Neuronal stem cell (in vitro differentiated cells): Measurements from ENCODE around the gene SMS.

Source experiments
- DNase-seq: peaks from one replicate; pipeline ENCODE4 v3.0.0-alpha.2; 2013; ENCODE audit warnings: low spot score
- H2AFZ ChIP-seq: one replicate; pipeline ENCODE4 v1.6.1; 2013; ENCODE audit warnings: mild to moderate bottlenecking, low read length, inconsistent platforms
- H2AK5ac ChIP-seq: 2 replicates; pipeline ENCODE4 v1.6.1; 2013; ENCODE audit warnings: low read depth, mild to moderate bottlenecking, inconsistent platforms, low read length, moderate library complexity, mixed read lengths
- H2BK120ac ChIP-seq: 2 replicates; pipeline ENCODE4 v1.6.1; 2013; ENCODE audit warnings: low read depth, mild to moderate bottlenecking, inconsistent platforms, low read length, moderate library complexity, mixed read lengths
- H2BK12ac ChIP-seq: one replicate; pipeline ENCODE4 v1.6.1; 2013; ENCODE audit warnings: low read length, inconsistent platforms
- H2BK15ac ChIP-seq: 2 replicates; pipeline ENCODE4 v1.6.1; 2013; ENCODE audit warnings: mild to moderate bottlenecking, low read length, inconsistent platforms, mixed read lengths
- H2BK5ac ChIP-seq: one replicate; pipeline ENCODE4 v1.6.1; 2013; ENCODE audit warnings: inconsistent platforms, mild to moderate bottlenecking, low read length, moderate library complexity
- H3K14ac ChIP-seq: one replicate; pipeline ENCODE4 v1.6.1; 2013; ENCODE audit warnings: low read length, inconsistent platforms
- H3K18ac ChIP-seq: 2 replicates; pipeline ENCODE4 v1.6.1; 2013; ENCODE audit warnings: low read length, inconsistent platforms
- H3K23ac ChIP-seq: 2 replicates; pipeline ENCODE4 v1.6.1; 2013; ENCODE audit warnings: low read depth, mild to moderate bottlenecking, mixed read lengths, low read length, inconsistent platforms; ENCODE audit not compliant: poor library complexity
- H3K27ac ChIP-seq: replicated peaks from 3 replicates; pipeline ENCODE4 v1.5.1; 2013; ENCODE audit warnings: low read length, inconsistent platforms
- H3K27me3 ChIP-seq, 3 experiments: 2 replicates each; pipeline ENCODE4 v1.6.1; 2013; ENCODE audit warnings: low read length in 3 of 3, mild to moderate bottlenecking in 2 of 3, inconsistent platforms in 1 of 3, low read depth in 1 of 3, mixed read lengths in 1 of 3, moderate library complexity in 1 of 3; ENCODE audit not compliant: control insufficient read depth in 3 of 3, insufficient read depth in 3 of 3
- H3K36me3 ChIP-seq, 2 donors: replicated peaks in 1 of 2; 2 replicates each; pipeline ENCODE4 v1.6.1; 2013; ENCODE audit warnings: low read length in 2 of 2; ENCODE audit not compliant: control insufficient read depth in 2 of 2, insufficient read depth in 2 of 2
- H3K4ac ChIP-seq: 2 replicates; pipeline ENCODE4 v1.6.1; 2013; ENCODE audit warnings: inconsistent platforms, mild to moderate bottlenecking, low read length, moderate library complexity
- H3K4me1 ChIP-seq, 2 donors: 1 replicate in 1 of 2; 2 replicates in 1 of 2; pipeline ENCODE4 v1.6.1; 2013; ENCODE audit warnings: low read length in 2 of 2, low read depth in 1 of 2; ENCODE audit not compliant: control insufficient read depth in 2 of 2, insufficient read depth in 1 of 2
- H3K4me2 ChIP-seq: one replicate; pipeline ENCODE4 v1.6.1; 2013; ENCODE audit warnings: mild to moderate bottlenecking, low read length, inconsistent platforms; ENCODE audit not compliant: insufficient read depth, poor library complexity, severe bottlenecking
- H3K4me3 ChIP-seq, 2 donors: 2 replicates each; pipeline ENCODE4 v1.5.1; 2013; ENCODE audit warnings: low read length in 2 of 2, mild to moderate bottlenecking in 2 of 2, inconsistent platforms in 1 of 2, moderate library complexity in 1 of 2
- H3K79me1 ChIP-seq: one replicate; pipeline ENCODE4 v1.6.1; 2013; ENCODE audit warnings: low read depth, mild to moderate bottlenecking, inconsistent platforms, low read length, moderate library complexity
- H3K9ac ChIP-seq: one replicate; pipeline ENCODE4 v1.6.1; 2013; ENCODE audit warnings: mild to moderate bottlenecking, low read depth, low read length, inconsistent platforms; ENCODE audit not compliant: poor library complexity
- H3K9me3 ChIP-seq, 2 donors: replicated peaks in 1 of 2; 2 replicates each; pipeline versions ENCODE3 to v1.6.1; 2013; ENCODE audit warnings: low read length in 2 of 2, mild to moderate bottlenecking in 2 of 2, inconsistent platforms in 1 of 2, low read depth in 1 of 2, mixed read lengths in 1 of 2, moderate library complexity in 1 of 2; ENCODE audit not compliant: control insufficient read depth in 2 of 2, insufficient read depth in 1 of 2
- H4K8ac ChIP-seq: one replicate; pipeline ENCODE4 v1.6.1; 2013; ENCODE audit warnings: low read depth, mild to moderate bottlenecking, inconsistent platforms, low read length, moderate library complexity
- H4K91ac ChIP-seq: one replicate; pipeline ENCODE4 v1.6.1; 2013; ENCODE audit warnings: low read length, low read depth, mild to moderate bottlenecking, inconsistent platforms; ENCODE audit not compliant: poor library complexity
- WGBS, 2 donors: extraction: QIAGEN DNeasy Blood & Tissue Kit; methylation state at CpG; one replicate each; pipeline ENCODE4 v1.1.7; 2013; ENCODE audit warnings: missing lambda C conversion rate in 2 of 2, mixed read lengths in 1 of 2; ENCODE audit not compliant: insufficient read length in 2 of 2, insufficient replicate concordance in 1 of 2; ENCODE audit errors: extremely low coverage in 2 of 2; 5-methylcytosine and 5-hydroxymethylcytosine counted together

Gene SMS

DNA sequence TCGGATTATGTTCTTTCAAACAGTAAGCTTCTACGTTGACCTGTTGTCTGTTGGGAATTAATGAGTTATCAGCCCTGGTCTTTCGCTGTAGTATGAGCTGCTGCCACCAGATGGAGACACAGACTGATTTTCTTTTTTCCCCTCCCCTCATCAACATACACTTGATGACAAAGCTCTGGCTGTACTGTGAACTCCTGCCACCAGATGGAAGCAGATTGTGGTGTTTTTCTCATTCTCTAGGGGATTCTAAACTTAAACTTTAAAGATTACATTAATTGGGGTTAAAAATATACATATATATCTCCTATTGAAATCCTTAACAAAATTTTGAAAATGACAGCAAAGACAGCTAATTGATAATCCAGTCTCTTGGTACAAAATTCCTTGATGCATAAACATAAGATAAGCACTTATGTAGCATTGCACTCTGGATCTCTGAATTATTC lies 44.8 kb downstream of the SMS start:
- Histone ChIP-seq H4K91ac (no peak overlapping the region), H2AK5ac (no peak overlapping the region), H3K79me1 (no peaks in the 10 kb centered on the region), H4K8ac (no peak overlapping the region), H3K18ac (no peak overlapping the region), H2AFZ (no peak overlapping the region), H3K9me3 (no peaks in the 10 kb centered on the region), H3K4me1 (peaks cover 0 to 2% of the 10 kb centered on the region in 2 donors), H2BK120ac (no peak overlapping the region), H2BK5ac (no peak overlapping the region), H3K27ac (no peak overlapping the region), H3K9ac (no peak overlapping the region), H2BK12ac (no peak overlapping the region), H2BK15ac (no peak overlapping the region), H3K23ac (no peak overlapping the region), H3K36me3 (peaks cover 0 to 65% of the 10 kb centered on the region in 2 donors), H3K27me3 (no peaks in the 10 kb centered on the region), H3K4ac (no peak overlapping the region), H3K14ac (no peak overlapping the region), H3K4me2 (no peak overlapping the region), H3K4me3 (no peak overlapping the region)
- peak; percentile 65 for DNase-seq
- no CpG with 5 or more reads among the region's 3 CpGs for WGBS, 2 donors

GRCh38 chrX:21986596-21986995 lies 46.1 kb downstream of the SMS start:
- H3K4me2 ChIP-seq = no peak overlapping the region
- no peak overlapping the region for H4K8ac ChIP-seq
- H2BK12ac ChIP-seq = no peak overlapping the region
- no peaks in the 10 kb centered on the region for H3K9me3 ChIP-seq
- peaks cover 0 to 66% of the 10 kb centered on the region in 2 donors for H3K36me3 ChIP-seq
- no peak overlapping the region for H2BK120ac ChIP-seq
- H4K91ac ChIP-seq = no peak overlapping the region
- no peak overlapping the region for H3K14ac ChIP-seq
- no peak overlapping the region for H3K18ac ChIP-seq
- H2AK5ac ChIP-seq = no peak overlapping the region
- peaks cover 0 to 2% of the 10 kb centered on the region in 2 donors for H3K4me1 ChIP-seq
- no CpG with 5 or more reads among the region's 1 CpG for WGBS, 2 donors
- no peak overlapping the region for H2BK5ac ChIP-seq
- no peak overlapping the region for H3K9ac ChIP-seq
- no peak overlapping the region for H2AFZ ChIP-seq
- no peak overlapping the region for H3K4ac ChIP-seq
- H2BK15ac ChIP-seq = no peak overlapping the region
- H3K27ac ChIP-seq = no peak overlapping the region
- no peak overlapping the region for H3K23ac ChIP-seq
- no peaks in the 10 kb centered on the region for H3K79me1 ChIP-seq
- H3K4me3 ChIP-seq = no peak overlapping the region
- no peaks in the 10 kb centered on the region for H3K27me3 ChIP-seq
- no peak for DNase-seq

- Histone ChIP-seq H3K14ac (no peak overlapping the region), H3K23ac (no peak overlapping the region), H3K9ac (no peak overlapping the region), H4K8ac (no peak overlapping the region), H3K4me3 (no peak overlapping the region), H2BK5ac (no peak overlapping the region), H2BK120ac (no peak overlapping the region), H3K36me3 (peaks cover 0 to 86% of the 10 kb centered on the region in 2 donors), H3K18ac (no peak overlapping the region), H3K9me3 (no peaks in the 10 kb centered on the region), H3K27me3 (no peaks in the 10 kb centered on the region), H3K79me1 (no peaks in the 10 kb centered on the region), H2BK12ac (no peak overlapping the region), H4K91ac (no peak overlapping the region), H3K27ac (no peak overlapping the region), H2AFZ (no peak overlapping the region), H3K4me2 (no peak overlapping the region), H3K4ac (no peak overlapping the region), H2AK5ac (no peak overlapping the region), H2BK15ac (no peak overlapping the region), H3K4me1 (peaks cover 0 to 2% of the 10 kb centered on the region in 2 donors)
- DNase-seq = no peak
- WGBS, 2 donors = no CpG with 5 or more reads among the region's 4 CpGs
These were observed 48.9 kb downstream of the SMS start for GRCh38 chrX:21989384-21989783.

DNA sequence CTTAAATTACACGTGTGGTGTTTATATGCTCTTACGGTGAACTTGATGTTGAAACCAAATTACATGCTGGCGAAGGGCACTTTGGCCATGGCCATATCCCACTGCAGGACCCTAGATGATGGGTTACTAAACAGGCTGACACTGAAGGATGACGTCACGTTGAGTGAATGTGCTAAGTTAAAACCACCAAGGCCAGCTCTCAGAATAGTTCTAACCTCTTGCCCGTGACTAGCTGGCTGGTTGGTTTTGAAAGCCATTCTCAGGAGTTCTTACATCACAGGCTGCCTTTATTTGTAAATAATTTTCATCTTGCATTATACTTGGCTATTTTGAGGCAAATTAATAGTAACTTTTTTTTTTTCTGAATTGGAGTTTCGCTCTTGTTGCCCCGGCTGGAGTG lies 50.3 kb downstream of the SMS start:
- Histone ChIP-seq H3K4me2 (no peak overlapping the region), H2BK15ac (no peak overlapping the region), H3K4me3 (no peak overlapping the region), H3K14ac (no peak overlapping the region), H2BK120ac (no peak overlapping the region), H2AK5ac (no peak overlapping the region), H4K8ac (no peak overlapping the region), H3K18ac (no peak overlapping the region), H3K9me3 (no peaks in the 10 kb centered on the region), H2BK5ac (no peak overlapping the region), H3K36me3 (peaks cover 0 to 85% of the 10 kb centered on the region in 2 donors), H4K91ac (no peak overlapping the region), H3K4ac (no peak overlapping the region), H3K4me1 (peaks cover 0 to 2% of the 10 kb centered on the region in 2 donors), H3K27ac (no peak overlapping the region), H3K9ac (no peak overlapping the region), H3K27me3 (no peaks in the 10 kb centered on the region), H2AFZ (no peak overlapping the region), H3K23ac (no peak overlapping the region), H3K79me1 (no peaks in the 10 kb centered on the region), H2BK12ac (no peak overlapping the region)
- WGBS, 2 donors = no CpG with 5 or more reads among the region's 8 CpGs
- no peak for DNase-seq
